Endothelial cell of umbilical vein (primary cell): Measurements from ENCODE around the gene NECTIN3. TPM values are rescaled to one million over a fixed set of nuclear protein-coding genes. Genes with fewer than 3 reads are reported as not detected.

Experiments used
- BruUV-seq: library from RNA; stranded (reverse); fragments of 400-500 nt; replicated peaks from 2 replicates; lab custom pipeline; 2021; lab: Mats Ljungman, UMichigan
- CTCF ChIA-PET: fragments of 300-600, 350-600 bp; sonication (Branson Sonifier 250); formaldehyde crosslinking; loops from one replicate; lab custom pipeline; 2021; ENCODE audit warnings: antibody characterized with exemption, inconsistent platforms; lab: Charles Lee
- POLR2A ChIA-PET: fragments of 300-600, 350-600 bp; sonication (Branson Sonifier 250); formaldehyde crosslinking; loops from one replicate; lab custom pipeline; 2021; ENCODE audit warnings: antibody characterized with exemption, inconsistent platforms; lab: Charles Lee
- DNase-seq: peaks from one replicate; pipeline ENCODE4 v3.0.0-alpha.2; 2011; ENCODE audit warnings: low read depth, low spot score
- FAIRE-seq: peaks from 2 replicates; lab custom pipeline; 2011; peaks lifted over from hg19 to GRCh38; lab: Jason Lieb, UNC
- H2AFZ ChIP-seq: 2 replicates; pipeline ENCODE4 v1.6.0; 2012; ENCODE audit warnings: low read depth, low read length, control low read depth, inconsistent platforms
- H3K27ac ChIP-seq: 2 replicates; pipeline ENCODE4 v1.5.1; 2011; ENCODE audit warnings: low read depth, mild to moderate bottlenecking, control low read depth, low read length, moderate library complexity; ENCODE audit not compliant: insufficient read depth
- H3K27me3 ChIP-seq, 2 experiments: 2 replicates each; pipeline versions ENCODE4 v1.6.0 to v1.6.1; 2011; ENCODE audit warnings: low read length in 2 of 2, mixed read lengths in 1 of 2; ENCODE audit not compliant: control insufficient read depth in 2 of 2, insufficient read depth in 2 of 2
- H3K36me3 ChIP-seq, 2 experiments: 2 replicates in 1 of 2; 3 replicates in 1 of 2; pipeline ENCODE4 v1.5.1; 2011; ENCODE audit warnings: low read length in 2 of 2, mild to moderate bottlenecking in 1 of 2, moderate library complexity in 1 of 2; ENCODE audit not compliant: control insufficient read depth in 2 of 2, insufficient read depth in 2 of 2; ENCODE audit errors: extremely low read depth in 1 of 2
- H3K4me1 ChIP-seq: 3 replicates; pipeline ENCODE4 v1.5.1; 2011; ENCODE audit warnings: mild to moderate bottlenecking, low read length; ENCODE audit not compliant: control insufficient read depth, insufficient read depth; ENCODE audit errors: extremely low read depth
- H3K4me2 ChIP-seq: 2 replicates; pipeline ENCODE4 v1.6.1; 2011; ENCODE audit warnings: low read length, control low read depth, mixed read lengths; ENCODE audit not compliant: insufficient read depth
- H3K4me3 ChIP-seq, 3 experiments: fragments of 200-600 bp in 1 of 3; sonication (generic), shearing (Covaris generic) in 1 of 3; replicated peaks in 1 of 3; 2 replicates each; pipeline ENCODE4 v1.5.1; 2011 to 2016; ENCODE audit warnings: control low read depth in 3 of 3, low read length in 3 of 3, mild to moderate bottlenecking in 2 of 3, inconsistent platforms in 1 of 3, low read depth in 1 of 3, moderate library complexity in 1 of 3; ENCODE audit not compliant: insufficient read depth in 1 of 3
- H3K79me2 ChIP-seq: 2 replicates; pipeline ENCODE4 v1.6.0; 2012; ENCODE audit warnings: low read length, inconsistent platforms; ENCODE audit not compliant: control insufficient read depth, insufficient read depth
- H3K9ac ChIP-seq: replicated peaks from 2 replicates; pipeline ENCODE3; 2011; ENCODE audit warnings: low read length, control low read depth; ENCODE audit not compliant: insufficient read depth; ENCODE audit errors: extremely low read depth
- H3K9me1 ChIP-seq: replicated peaks from 3 replicates; pipeline ENCODE4 v1.6.0; 2011; ENCODE audit warnings: mild to moderate bottlenecking, low read length; ENCODE audit not compliant: control insufficient read depth, insufficient read depth; ENCODE audit errors: extremely low read depth
- H3K9me3 ChIP-seq: replicated peaks from 2 replicates; pipeline ENCODE4 v1.5.1; 2012; ENCODE audit warnings: low read length, inconsistent platforms; ENCODE audit not compliant: control insufficient read depth, insufficient read depth
- H4K20me1 ChIP-seq: replicated peaks from 2 replicates; pipeline ENCODE3; 2011; ENCODE audit warnings: mild to moderate bottlenecking, low read length; ENCODE audit not compliant: control insufficient read depth, insufficient read depth; ENCODE audit errors: extremely low read depth
- EZH2 ChIP-seq: IDR thresholded peaks from 2 replicates; pipeline ENCODE4 v1.6.1; 2012; ENCODE audit warnings: borderline replicate concordance, low read depth, mild to moderate bottlenecking, moderate library complexity, low read length, inconsistent platforms; ENCODE audit not compliant: severe bottlenecking
- FOS ChIP-seq: IDR thresholded peaks from 2 replicates; pipeline ENCODE4 v1.6.1; 2011; ENCODE audit warnings: mild to moderate bottlenecking, low read length, moderate library complexity, borderline replicate concordance; ENCODE audit not compliant: insufficient read depth
- GATA2 ChIP-seq: IDR thresholded peaks from 2 replicates; pipeline ENCODE4 v1.7.0; 2011; ENCODE audit warnings: low read depth, mild to moderate bottlenecking, moderate library complexity, mixed read lengths, low read length; ENCODE audit not compliant: insufficient read length, insufficient read depth
- JUN ChIP-seq: IDR thresholded peaks from 2 replicates; pipeline ENCODE4 v1.6.1; 2011; ENCODE audit warnings: borderline replicate concordance, low read depth; ENCODE audit not compliant: insufficient read length, insufficient read depth
- MAX ChIP-seq: IDR thresholded peaks from 2 replicates; pipeline ENCODE4 v1.6.1; 2011; ENCODE audit not compliant: insufficient read depth, insufficient read length
- MYC ChIP-seq: IDR thresholded peaks from one replicate; pipeline ENCODE4 v1.6.1; 2011; ENCODE audit warnings: mild to moderate bottlenecking, low read depth, low read length
- POLR2A ChIP-seq: IDR thresholded peaks from 2 replicates; pipeline ENCODE4 v1.6.1; 2012; ENCODE audit warnings: low read depth, mild to moderate bottlenecking, control low read depth, low read length
- POLR2AphosphoS5 ChIP-seq: IDR thresholded peaks from 2 replicates; pipeline ENCODE4 v1.6.1; 2012; ENCODE audit warnings: low read depth, mild to moderate bottlenecking, control low read depth, low read length, moderate library complexity; ENCODE audit not compliant: insufficient read depth
- dilution Hi-C: fragments of 300-500 bp; cut with MboI; formaldehyde crosslinking; loops from one replicate; pipeline ENCODE4 v1.15.0; 2019; ENCODE audit warnings: low sequenced_read_pairs; ENCODE audit not compliant: extremely low pct_ligation_motif_present
- intact Hi-C: fragments of 100-400 bp; cut with micrococcal nuclease; formaldehyde crosslinking; loops from one replicate; pipeline ENCODE4 v1.10.0; 2022
- polyA plus RNA-seq, 4 experiments: library from polyadenylated mRNA; depleted of rRNA in 3 of 4; stranded (reverse) in 3 of 4; unstranded in 1 of 4; fragments of >200 nt; gene quantifications; 2 replicates each; pipeline versions ENCODE4 v1.2.1 to v1.2.3, GENCODE V29; 2011 to 2012; ENCODE audit warnings: missing spikeins in 1 of 4
- total RNA-seq: library from RNA; stranded (reverse); gene quantifications from 2 replicates; pipeline ENCODE4 v1.2.3, GENCODE V29; 2021
- TF ChIP-seq, protein P1 (sequence below), 2 donors: IDR thresholded peaks; 1 replicate in 1 of 2; 2 replicates in 1 of 2; pipeline ENCODE4 v1.5.1; 2011; ENCODE audit warnings: low read length in 2 of 2, mild to moderate bottlenecking in 2 of 2, moderate library complexity in 2 of 2, control low read depth in 1 of 2, inconsistent platforms in 1 of 2, low read depth in 1 of 2; ENCODE audit not compliant: insufficient read depth in 1 of 2; ENCODE audit errors: extremely low read depth in 1 of 2

NECTIN3 gene
- total and polyA plus RNA-seq, 2 donors (not counting 3 experiments of a cell fraction or from before 2014, with no cell fraction given), result 14.3 to 26.9 TPM

DNA sequence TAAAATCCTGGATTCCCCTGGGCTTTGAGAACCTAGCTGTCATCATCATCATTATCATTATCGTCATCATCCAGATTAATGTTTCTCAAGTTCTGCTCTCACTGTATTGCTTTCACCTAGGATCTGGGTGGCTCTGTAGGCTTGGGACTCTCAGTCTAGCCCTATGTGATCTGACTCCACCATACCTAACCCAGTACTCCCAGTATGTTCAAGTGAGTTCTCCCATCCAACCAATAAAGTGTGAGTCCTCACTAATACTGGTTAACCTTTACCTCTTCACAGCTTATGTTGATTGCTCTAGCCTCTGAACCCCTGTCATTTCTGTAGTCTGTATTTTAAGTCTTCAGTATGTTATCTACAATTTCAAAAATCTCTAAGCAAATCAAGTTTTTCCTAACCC, 102.3 kb downstream of the NECTIN3 start:
- dilution Hi-C loops, result no loop called here
- Histone ChIP-seq H3K9me1 (no peaks in the 10 kb centered on the region), H3K27ac (no peak overlapping the region), H2AFZ (no peak overlapping the region), H3K9ac (no peak overlapping the region), H4K20me1 (no peaks in the 10 kb centered on the region), H3K4me2 (no peak overlapping the region), H3K4me3 (no peak overlapping the region), H3K4me1 (no peaks in the 10 kb centered on the region), H3K36me3 (peaks cover 0 to 2% of the 10 kb centered on the region in 2 experiments), H3K79me2 (no peaks in the 10 kb centered on the region), H3K27me3 (no peaks in the 10 kb centered on the region), H3K9me3 (no peaks in the 10 kb centered on the region)
- ChIA-PET CTCF (interaction anchor here (0.8 to 0.9 kb wide), 2 partner anchors 8 to 311 kb away, joined by 3 to 4 read pairs; no protein-coding TSS in a partner anchor), POLR2A (no interaction called here)
- DNase-seq (no peak), FAIRE-seq (no peak)
- intact Hi-C loops, result no loop called here
- no peak for TF ChIP-seq EZH2
- TF ChIP-seq POLR2A, result no peak
- TF ChIP-seq, protein P1, sequence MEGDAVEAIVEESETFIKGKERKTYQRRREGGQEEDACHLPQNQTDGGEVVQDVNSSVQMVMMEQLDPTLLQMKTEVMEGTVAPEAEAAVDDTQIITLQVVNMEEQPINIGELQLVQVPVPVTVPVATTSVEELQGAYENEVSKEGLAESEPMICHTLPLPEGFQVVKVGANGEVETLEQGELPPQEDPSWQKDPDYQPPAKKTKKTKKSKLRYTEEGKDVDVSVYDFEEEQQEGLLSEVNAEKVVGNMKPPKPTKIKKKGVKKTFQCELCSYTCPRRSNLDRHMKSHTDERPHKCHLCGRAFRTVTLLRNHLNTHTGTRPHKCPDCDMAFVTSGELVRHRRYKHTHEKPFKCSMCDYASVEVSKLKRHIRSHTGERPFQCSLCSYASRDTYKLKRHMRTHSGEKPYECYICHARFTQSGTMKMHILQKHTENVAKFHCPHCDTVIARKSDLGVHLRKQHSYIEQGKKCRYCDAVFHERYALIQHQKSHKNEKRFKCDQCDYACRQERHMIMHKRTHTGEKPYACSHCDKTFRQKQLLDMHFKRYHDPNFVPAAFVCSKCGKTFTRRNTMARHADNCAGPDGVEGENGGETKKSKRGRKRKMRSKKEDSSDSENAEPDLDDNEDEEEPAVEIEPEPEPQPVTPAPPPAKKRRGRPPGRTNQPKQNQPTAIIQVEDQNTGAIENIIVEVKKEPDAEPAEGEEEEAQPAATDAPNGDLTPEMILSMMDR (IDR thresholded peaks at IDR 0.05; ENCODE audit: extremely low read depth in 1 of 2, insufficient read depth in 1 of 2, low read depth in 1 of 2, low read length in 2 of 2), result no peak
- BruUV-seq, result no TSS peak

DNA sequence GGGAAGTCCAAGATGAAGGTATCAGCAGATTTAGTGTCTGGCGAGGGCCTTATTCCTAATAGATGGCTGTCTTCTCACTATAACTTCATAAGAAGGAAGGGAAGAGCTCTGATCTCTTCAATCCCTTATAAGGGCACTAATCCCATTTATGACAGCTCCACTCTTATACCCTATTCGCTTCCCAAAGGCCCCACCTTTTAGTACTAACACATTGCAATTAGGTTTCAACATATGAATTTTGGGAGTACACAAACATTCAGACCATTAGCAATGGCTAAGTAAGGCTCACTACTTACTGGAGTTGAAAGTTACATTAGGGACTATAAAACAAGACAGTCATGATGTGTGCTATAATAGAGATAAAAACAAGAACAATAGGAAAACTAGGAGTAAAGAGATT, 118.9 kb downstream of the NECTIN3 start:
- Histone ChIP-seq H3K79me2 (no peaks in the 10 kb centered on the region), H3K4me3 (no peak overlapping the region), H3K27me3 (no peaks in the 10 kb centered on the region), H3K9me1 (no peaks in the 10 kb centered on the region), H4K20me1 (no peaks in the 10 kb centered on the region), H3K9ac (no peak overlapping the region), H2AFZ (no peak overlapping the region), H3K27ac (no peak overlapping the region), H3K9me3 (no peaks in the 10 kb centered on the region), H3K36me3 (peaks cover 0 to 2% of the 10 kb centered on the region in 2 experiments), H3K4me2 (no peak overlapping the region), H3K4me1 (no peaks in the 10 kb centered on the region)
- dilution Hi-C loops, result no loop called here
- CTCF ChIA-PET, result no interaction called here
- DNase-seq (no peak), FAIRE-seq (no peak)
- intact Hi-C loops, result no loop called here
- TF ChIP-seq MAX, result no peak
- no peak for TF ChIP-seq POLR2AphosphoS5
- no peak for TF ChIP-seq JUN
- TF ChIP-seq FOS, result no peak
- no peak for TF ChIP-seq POLR2A
- no peak for TF ChIP-seq EZH2
- TF ChIP-seq GATA2, result no peak
- no peak for TF ChIP-seq MYC
- TF ChIP-seq, protein P1 (IDR thresholded peaks at IDR 0.05; ENCODE audit: extremely low read depth in 1 of 2, insufficient read depth in 1 of 2, low read depth in 1 of 2, low read length in 2 of 2), result no peak
- BruUV-seq, result no TSS peak
- POLR2A ChIA-PET, result no interaction called here
